ENCODE results near the gene RBFOX2. TPM values are rescaled to one million over a fixed set of nuclear protein-coding genes. Genes with fewer than 3 reads are reported as not detected.

The RBFOX2 gene
- total and polyA plus RNA-seq, 4 donors: 14.2 to 53.6 (median 25.6) TPM

DNA sequence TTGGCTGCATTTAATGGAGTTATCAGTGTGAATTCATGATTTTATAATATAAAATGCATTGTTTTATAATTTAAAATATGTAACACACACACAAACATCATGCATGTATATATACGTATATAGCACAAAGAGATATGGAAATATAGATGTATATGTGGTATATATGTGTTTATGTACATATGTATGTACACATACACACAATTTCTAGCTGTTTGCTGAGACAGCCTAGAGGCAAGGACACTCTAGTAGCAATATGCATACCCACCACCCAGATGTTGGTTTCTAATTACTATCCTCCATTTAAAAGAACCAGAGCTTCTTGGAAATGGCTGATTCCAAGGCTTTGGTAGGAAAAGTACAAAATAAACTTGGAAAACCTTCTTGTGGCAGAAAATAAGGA lies 50.4 kb downstream of the RBFOX2 start:
- H3K27ac ChIP-seq (ENCODE audit: low read depth in 1 of 2, low read length in 2 of 2): no peak overlapping the region
- peaks cover 13 to 25% (median 19%) of the 10 kb centered on the region in 4 donors for H3K4me1 ChIP-seq (ENCODE audit: control insufficient read depth in 4 of 4, insufficient read depth in 4 of 4, low read length in 3 of 4)
- H3K36me3 ChIP-seq (ENCODE audit: control insufficient read depth in 4 of 4, insufficient read depth in 3 of 4, low read depth in 1 of 4, low read length in 3 of 4): no peaks in the 10 kb centered on the region
- H3K9ac ChIP-seq (ENCODE audit: low read depth in 1 of 2, low read length in 2 of 2): no peak overlapping the region
- DNase-seq (ENCODE audit: low spot score): no peak
- TF ChIP-seq SP1 (IDR thresholded peaks at IDR 0.05) (no peak), NR2F2 (IDR thresholded peaks at IDR 0.05) (no peak), FOXA1 (IDR thresholded peaks at IDR 0.05) (no peak), FOXA2 (IDR thresholded peaks at IDR 0.05) (no peak), GABPA (IDR thresholded peaks at IDR 0.05 in 1 of 2, conservative IDR thresholded peaks at IDR 0.05 in 1 of 2) (no peak), YY1 (IDR thresholded peaks at IDR 0.05) (no peak), RAD21 (IDR thresholded peaks at IDR 0.05) (no peak), HNF4A (conservative IDR thresholded peaks at IDR 0.05) (no peak), TAF1 (conservative IDR thresholded peaks at IDR 0.05) (no peak), HNF4G (IDR thresholded peaks at IDR 0.05) (no peak)
- TF ChIP-seq, protein P1, sequence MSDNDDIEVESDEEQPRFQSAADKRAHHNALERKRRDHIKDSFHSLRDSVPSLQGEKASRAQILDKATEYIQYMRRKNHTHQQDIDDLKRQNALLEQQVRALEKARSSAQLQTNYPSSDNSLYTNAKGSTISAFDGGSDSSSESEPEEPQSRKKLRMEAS (IDR thresholded peaks at IDR 0.05): no peak
- TF ChIP-seq, protein P2, sequence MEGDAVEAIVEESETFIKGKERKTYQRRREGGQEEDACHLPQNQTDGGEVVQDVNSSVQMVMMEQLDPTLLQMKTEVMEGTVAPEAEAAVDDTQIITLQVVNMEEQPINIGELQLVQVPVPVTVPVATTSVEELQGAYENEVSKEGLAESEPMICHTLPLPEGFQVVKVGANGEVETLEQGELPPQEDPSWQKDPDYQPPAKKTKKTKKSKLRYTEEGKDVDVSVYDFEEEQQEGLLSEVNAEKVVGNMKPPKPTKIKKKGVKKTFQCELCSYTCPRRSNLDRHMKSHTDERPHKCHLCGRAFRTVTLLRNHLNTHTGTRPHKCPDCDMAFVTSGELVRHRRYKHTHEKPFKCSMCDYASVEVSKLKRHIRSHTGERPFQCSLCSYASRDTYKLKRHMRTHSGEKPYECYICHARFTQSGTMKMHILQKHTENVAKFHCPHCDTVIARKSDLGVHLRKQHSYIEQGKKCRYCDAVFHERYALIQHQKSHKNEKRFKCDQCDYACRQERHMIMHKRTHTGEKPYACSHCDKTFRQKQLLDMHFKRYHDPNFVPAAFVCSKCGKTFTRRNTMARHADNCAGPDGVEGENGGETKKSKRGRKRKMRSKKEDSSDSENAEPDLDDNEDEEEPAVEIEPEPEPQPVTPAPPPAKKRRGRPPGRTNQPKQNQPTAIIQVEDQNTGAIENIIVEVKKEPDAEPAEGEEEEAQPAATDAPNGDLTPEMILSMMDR (IDR thresholded peaks at IDR 0.05; ENCODE audit: low read depth, low read length, missing input control): no peak
- H3K4me3 ChIP-seq (ENCODE audit: low read depth in 1 of 3, low read length in 3 of 3): no peak overlapping the region
- no peaks in the 10 kb centered on the region for H3K9me3 ChIP-seq (ENCODE audit: control insufficient read depth in 4 of 4, low read length in 3 of 4)
- WGBS: 98% methylated on average over 1 of the region's 1 CpG
- no peaks in the 10 kb centered on the region for H3K27me3 ChIP-seq (ENCODE audit: control insufficient read depth in 4 of 4, insufficient read depth in 4 of 4, low read length in 3 of 4)

DNA sequence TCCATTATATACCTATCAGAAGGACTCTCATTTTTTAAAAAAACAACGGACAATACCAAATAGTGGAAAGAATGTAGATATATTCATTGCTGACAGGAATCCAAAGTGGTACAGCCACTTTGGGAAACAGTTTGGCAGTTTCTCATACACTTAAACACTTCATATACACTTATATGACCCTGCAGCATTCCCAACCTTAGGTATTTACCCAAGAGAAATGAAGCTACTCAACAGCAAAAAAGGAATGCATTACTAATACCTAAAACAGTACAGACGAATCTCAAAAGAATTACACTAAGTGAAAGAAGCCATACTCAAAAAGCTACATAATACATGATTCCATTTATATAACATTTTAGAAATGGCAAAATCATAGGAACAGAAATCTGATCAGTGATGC lies 51.5 kb downstream of the RBFOX2 start:
- Histone ChIP-seq H3K9me3 (ENCODE audit: control insufficient read depth in 4 of 4, low read length in 3 of 4) (no peaks in the 10 kb centered on the region), H3K4me3 (ENCODE audit: low read depth in 1 of 3, low read length in 3 of 3) (no peak overlapping the region), H3K27me3 (ENCODE audit: control insufficient read depth in 4 of 4, insufficient read depth in 4 of 4, low read length in 3 of 4) (no peaks in the 10 kb centered on the region), H3K4me1 (ENCODE audit: control insufficient read depth in 4 of 4, insufficient read depth in 4 of 4, low read length in 3 of 4) (peaks cover 14 to 31% (median 18%) of the 10 kb centered on the region in 4 donors), H3K36me3 (ENCODE audit: control insufficient read depth in 4 of 4, insufficient read depth in 3 of 4, low read depth in 1 of 4, low read length in 3 of 4) (no peaks in the 10 kb centered on the region), H3K27ac (ENCODE audit: low read depth in 1 of 2, low read length in 2 of 2) (no peak overlapping the region), H3K9ac (ENCODE audit: low read depth in 1 of 2, low read length in 2 of 2) (no peak overlapping the region)
- no peak for DNase-seq (ENCODE audit: low spot score)
- TF ChIP-seq HNF4A (conservative IDR thresholded peaks at IDR 0.05) (no peak), GABPA (IDR thresholded peaks at IDR 0.05 in 1 of 2, conservative IDR thresholded peaks at IDR 0.05 in 1 of 2) (no peak), NR2F2 (IDR thresholded peaks at IDR 0.05) (no peak), SP1 (IDR thresholded peaks at IDR 0.05) (no peak), HNF4G (IDR thresholded peaks at IDR 0.05) (no peak), JUND (IDR thresholded peaks at IDR 0.05) (no peak), FOXA2 (IDR thresholded peaks at IDR 0.05) (no peak), FOXA1 (IDR thresholded peaks at IDR 0.05) (no peak)
- TF ChIP-seq, protein P1 (IDR thresholded peaks at IDR 0.05): no peak
- TF ChIP-seq, protein P2 (IDR thresholded peaks at IDR 0.05; ENCODE audit: low read depth, low read length, missing input control): no peak
- WGBS: 89% methylated on average over 2 of the region's 2 CpGs

DNA sequence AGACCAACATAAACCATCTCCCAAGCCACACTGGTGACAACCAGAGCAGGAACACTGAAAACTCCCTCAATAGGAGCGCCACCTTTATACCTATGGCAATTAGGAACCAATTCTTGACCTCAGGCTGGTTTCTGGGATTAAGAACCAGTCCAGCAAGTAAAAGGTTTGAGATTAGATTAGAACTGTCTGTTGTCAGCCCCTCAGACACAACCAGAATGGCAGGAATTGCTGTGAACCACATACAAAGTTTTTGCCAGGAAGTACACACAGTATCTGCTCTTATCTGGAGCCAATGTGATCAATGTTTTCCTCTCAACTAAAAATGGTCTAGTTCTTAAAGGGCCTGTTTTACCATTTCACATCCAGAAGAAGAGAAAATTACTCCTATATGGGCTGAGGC lies 55.2 kb downstream of the RBFOX2 start:
- H3K9ac ChIP-seq (ENCODE audit: low read depth in 1 of 2, low read length in 2 of 2): no peak overlapping the region
- peaks cover 0 to 1% (median 0%) of the 10 kb centered on the region in 4 donors for H3K36me3 ChIP-seq (ENCODE audit: control insufficient read depth in 4 of 4, insufficient read depth in 3 of 4, low read depth in 1 of 4, low read length in 3 of 4)
- H3K4me1 ChIP-seq (ENCODE audit: control insufficient read depth in 4 of 4, insufficient read depth in 4 of 4, low read length in 3 of 4): peaks cover 12 to 32% (median 22%) of the 10 kb centered on the region in 4 donors
- no peaks in the 10 kb centered on the region for H3K27me3 ChIP-seq (ENCODE audit: control insufficient read depth in 4 of 4, insufficient read depth in 4 of 4, low read length in 3 of 4)
- H3K27ac ChIP-seq (ENCODE audit: low read depth in 1 of 2, low read length in 2 of 2): peak overlapping the region; percentile 47 to 51
- H3K9me3 ChIP-seq (ENCODE audit: control insufficient read depth in 4 of 4, low read length in 3 of 4): no peaks in the 10 kb centered on the region
- 46% methylated on average over 1 of the region's 1 CpG for WGBS
- DNase-seq (ENCODE audit: low spot score): no peak
- H3K4me3 ChIP-seq (ENCODE audit: low read depth in 1 of 3, low read length in 3 of 3): no peak overlapping the region
- TF ChIP-seq FOXA2 (IDR thresholded peaks at IDR 0.05): no peak
- no peak for TF ChIP-seq HNF4G (IDR thresholded peaks at IDR 0.05)
- no peak for TF ChIP-seq NR2F2 (IDR thresholded peaks at IDR 0.05)
- TF ChIP-seq, protein P3, sequence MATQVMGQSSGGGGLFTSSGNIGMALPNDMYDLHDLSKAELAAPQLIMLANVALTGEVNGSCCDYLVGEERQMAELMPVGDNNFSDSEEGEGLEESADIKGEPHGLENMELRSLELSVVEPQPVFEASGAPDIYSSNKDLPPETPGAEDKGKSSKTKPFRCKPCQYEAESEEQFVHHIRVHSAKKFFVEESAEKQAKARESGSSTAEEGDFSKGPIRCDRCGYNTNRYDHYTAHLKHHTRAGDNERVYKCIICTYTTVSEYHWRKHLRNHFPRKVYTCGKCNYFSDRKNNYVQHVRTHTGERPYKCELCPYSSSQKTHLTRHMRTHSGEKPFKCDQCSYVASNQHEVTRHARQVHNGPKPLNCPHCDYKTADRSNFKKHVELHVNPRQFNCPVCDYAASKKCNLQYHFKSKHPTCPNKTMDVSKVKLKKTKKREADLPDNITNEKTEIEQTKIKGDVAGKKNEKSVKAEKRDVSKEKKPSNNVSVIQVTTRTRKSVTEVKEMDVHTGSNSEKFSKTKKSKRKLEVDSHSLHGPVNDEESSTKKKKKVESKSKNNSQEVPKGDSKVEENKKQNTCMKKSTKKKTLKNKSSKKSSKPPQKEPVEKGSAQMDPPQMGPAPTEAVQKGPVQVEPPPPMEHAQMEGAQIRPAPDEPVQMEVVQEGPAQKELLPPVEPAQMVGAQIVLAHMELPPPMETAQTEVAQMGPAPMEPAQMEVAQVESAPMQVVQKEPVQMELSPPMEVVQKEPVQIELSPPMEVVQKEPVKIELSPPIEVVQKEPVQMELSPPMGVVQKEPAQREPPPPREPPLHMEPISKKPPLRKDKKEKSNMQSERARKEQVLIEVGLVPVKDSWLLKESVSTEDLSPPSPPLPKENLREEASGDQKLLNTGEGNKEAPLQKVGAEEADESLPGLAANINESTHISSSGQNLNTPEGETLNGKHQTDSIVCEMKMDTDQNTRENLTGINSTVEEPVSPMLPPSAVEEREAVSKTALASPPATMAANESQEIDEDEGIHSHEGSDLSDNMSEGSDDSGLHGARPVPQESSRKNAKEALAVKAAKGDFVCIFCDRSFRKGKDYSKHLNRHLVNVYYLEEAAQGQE (IDR thresholded peaks at IDR 0.05): no peak
- TF ChIP-seq, protein P4, sequence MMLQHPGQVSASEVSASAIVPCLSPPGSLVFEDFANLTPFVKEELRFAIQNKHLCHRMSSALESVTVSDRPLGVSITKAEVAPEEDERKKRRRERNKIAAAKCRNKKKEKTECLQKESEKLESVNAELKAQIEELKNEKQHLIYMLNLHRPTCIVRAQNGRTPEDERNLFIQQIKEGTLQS (IDR thresholded peaks at IDR 0.05): no peak
- no peak for TF ChIP-seq HNF4A (conservative IDR thresholded peaks at IDR 0.05)
- TF ChIP-seq, protein P5, sequence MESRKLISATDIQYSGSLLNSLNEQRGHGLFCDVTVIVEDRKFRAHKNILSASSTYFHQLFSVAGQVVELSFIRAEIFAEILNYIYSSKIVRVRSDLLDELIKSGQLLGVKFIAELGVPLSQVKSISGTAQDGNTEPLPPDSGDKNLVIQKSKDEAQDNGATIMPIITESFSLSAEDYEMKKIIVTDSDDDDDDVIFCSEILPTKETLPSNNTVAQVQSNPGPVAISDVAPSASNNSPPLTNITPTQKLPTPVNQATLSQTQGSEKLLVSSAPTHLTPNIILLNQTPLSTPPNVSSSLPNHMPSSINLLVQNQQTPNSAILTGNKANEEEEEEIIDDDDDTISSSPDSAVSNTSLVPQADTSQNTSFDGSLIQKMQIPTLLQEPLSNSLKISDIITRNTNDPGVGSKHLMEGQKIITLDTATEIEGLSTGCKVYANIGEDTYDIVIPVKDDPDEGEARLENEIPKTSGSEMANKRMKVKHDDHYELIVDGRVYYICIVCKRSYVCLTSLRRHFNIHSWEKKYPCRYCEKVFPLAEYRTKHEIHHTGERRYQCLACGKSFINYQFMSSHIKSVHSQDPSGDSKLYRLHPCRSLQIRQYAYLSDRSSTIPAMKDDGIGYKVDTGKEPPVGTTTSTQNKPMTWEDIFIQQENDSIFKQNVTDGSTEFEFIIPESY (IDR thresholded peaks at IDR 0.05): no peak
- TF ChIP-seq RXRA (IDR thresholded peaks at IDR 0.05): no peak
- TF ChIP-seq GABPA (IDR thresholded peaks at IDR 0.05 in 1 of 2, conservative IDR thresholded peaks at IDR 0.05 in 1 of 2): no peak
